HEK293 (cell line): ENCODE data around the gene ATP6V1D.

ENCODE experiments used
- CTCF ChIA-PET: fragments of 350-600 bp; formaldehyde crosslinking; extraction: SDS; loops from one replicate; lab custom pipeline; 2021; ENCODE audit warnings: antibody characterized with exemption; lab: Yijun Ruan, JAX
- POLR2A ChIA-PET: fragments of 300-600 bp; formaldehyde crosslinking; extraction: SDS; loops from one replicate; lab custom pipeline; 2020; ENCODE audit warnings: antibody characterized with exemption, inconsistent platforms; lab: Yijun Ruan, JAX
- H3K27ac ChIP-seq: fragments of 200-500 bp; sonication (Bioruptor generic); 2 replicates; pipeline ENCODE4 v1.5.1; 2014; ENCODE audit warnings: low read depth, low read length, control low read depth, inconsistent platforms; ENCODE audit errors: extremely low read depth
- H3K36me3 ChIP-seq, 2 experiments: fragments of 200-500 bp in 1 of 2; sonication (Bioruptor generic) in 1 of 2; 1 replicate in 1 of 2; 2 replicates in 1 of 2; pipeline ENCODE4 v1.5.1; 2014 to 2017; ENCODE audit warnings: inconsistent platforms in 2 of 2, low read length in 2 of 2; ENCODE audit not compliant: control insufficient read depth in 2 of 2, insufficient read depth in 1 of 2
- H3K4me1 ChIP-seq: fragments of 200-500 bp; sonication (Bioruptor generic); 2 replicates; pipeline ENCODE4 v1.5.1; 2014; ENCODE audit warnings: mild to moderate bottlenecking, low read length, inconsistent platforms; ENCODE audit not compliant: control insufficient read depth, insufficient read depth
- H3K4me3 ChIP-seq: 2 replicates; pipeline ENCODE4 v1.5.1; 2011; ENCODE audit warnings: low read depth, mild to moderate bottlenecking, control low read depth, low read length, moderate library complexity
- H3K9me3 ChIP-seq: fragments of 200-500 bp; sonication (Bioruptor generic); 2 replicates; pipeline ENCODE4 v1.5.1; 2014; ENCODE audit warnings: low read depth, low read length, inconsistent platforms; ENCODE audit not compliant: control insufficient read depth, insufficient read depth
- GLI2 ChIP-seq: fragments of 450-650 bp; formaldehyde crosslinking; IDR thresholded peaks from 2 replicates; pipeline ENCODE4; 2017; ENCODE audit warnings: missing biosample characterization, missing genetic modification characterization, low read depth, borderline replicate concordance
- GLIS2 ChIP-seq: fragments of 450-650 bp; formaldehyde crosslinking; IDR thresholded peaks from 2 replicates; pipeline ENCODE4 v1.5.1; 2016; ENCODE audit warnings: missing biosample characterization, missing genetic modification characterization
- INSM2 ChIP-seq: fragments of 450-650 bp; formaldehyde crosslinking; IDR thresholded peaks from 2 replicates; pipeline ENCODE4 v1.5.1; 2016; ENCODE audit warnings: missing biosample characterization, missing genetic modification characterization
- OVOL3 ChIP-seq: fragments of 450-650 bp; formaldehyde crosslinking; IDR thresholded peaks from 2 replicates; pipeline ENCODE4 v1.5.1; 2016; ENCODE audit warnings: missing biosample characterization, missing genetic modification characterization
- SETDB1 ChIP-seq: IDR thresholded peaks from one replicate; pipeline ENCODE4 v1.6.1; 2017; ENCODE audit warnings: mild to moderate bottlenecking, low read length, moderate library complexity, mixed read lengths; ENCODE audit not compliant: insufficient read length
- SP2 ChIP-seq: fragments of 450-650 bp; formaldehyde crosslinking; IDR thresholded peaks from 2 replicates; pipeline ENCODE4 v1.5.1; 2016; ENCODE audit warnings: missing biosample characterization, missing genetic modification characterization
- YY1 ChIP-seq: fragments of 450-650 bp; formaldehyde crosslinking; IDR thresholded peaks from 2 replicates; pipeline ENCODE4 v1.5.1; 2018; ENCODE audit warnings: missing biosample characterization, missing genetic modification characterization
- ZFP37 ChIP-seq: fragments of 450-650 bp; formaldehyde crosslinking; IDR thresholded peaks from 2 replicates; pipeline ENCODE4 v1.5.1; 2016; ENCODE audit warnings: missing biosample characterization, missing genetic modification characterization
- ZNF133 ChIP-seq: fragments of 450-650 bp; formaldehyde crosslinking; IDR thresholded peaks from 2 replicates; pipeline ENCODE4 v1.5.1; 2016; ENCODE audit warnings: missing biosample characterization, missing genetic modification characterization
- ZNF184 ChIP-seq: fragments of 450-650 bp; IDR thresholded peaks from 2 replicates; pipeline ENCODE4 v1.5.1; 2018; ENCODE audit warnings: missing biosample characterization, mild to moderate bottlenecking, missing genetic modification characterization
- ZNF223 ChIP-seq: fragments of 450-650 bp; formaldehyde crosslinking; IDR thresholded peaks from 2 replicates; pipeline ENCODE4 v1.5.1; 2016; ENCODE audit warnings: missing biosample characterization, missing genetic modification characterization
- ZNF266 ChIP-seq: fragments of 450-650 bp; formaldehyde crosslinking; IDR thresholded peaks from 2 replicates; pipeline ENCODE4 v1.5.1; 2016; ENCODE audit warnings: missing biosample characterization, missing genetic modification characterization, low read depth
- ZNF350 ChIP-seq: fragments of 450-650 bp; formaldehyde crosslinking; IDR thresholded peaks from 2 replicates; pipeline ENCODE4 v1.5.0; 2017; ENCODE audit warnings: missing biosample characterization, mild to moderate bottlenecking, missing genetic modification characterization
- ZNF48 ChIP-seq: fragments of 450-650 bp; formaldehyde crosslinking; IDR thresholded peaks from 2 replicates; pipeline ENCODE4 v1.5.1; 2016; ENCODE audit warnings: missing biosample characterization, missing genetic modification characterization
- ZNF555 ChIP-seq: fragments of 450-650 bp; formaldehyde crosslinking; conservative IDR thresholded peaks from 2 replicates; pipeline ENCODE4 v1.5.1; 2017; ENCODE audit warnings: missing biosample characterization, mild to moderate bottlenecking, missing genetic modification characterization, inconsistent platforms
- ZNF558 ChIP-seq: fragments of 450-650 bp; formaldehyde crosslinking; IDR thresholded peaks from 2 replicates; pipeline ENCODE4 v1.5.1; 2016; ENCODE audit warnings: missing biosample characterization, missing genetic modification characterization
- ZNF560 ChIP-seq: fragments of 450-650 bp; formaldehyde crosslinking; IDR thresholded peaks from 2 replicates; pipeline ENCODE4 v1.5.1; 2017; ENCODE audit warnings: missing biosample characterization, missing genetic modification characterization, borderline replicate concordance
- ZNF677 ChIP-seq: fragments of 450-650 bp; IDR thresholded peaks from 2 replicates; pipeline ENCODE4 v1.5.0; 2018; ENCODE audit warnings: missing biosample characterization, mild to moderate bottlenecking, missing genetic modification characterization, moderate library complexity
- ZNF76 ChIP-seq: fragments of 450-650 bp; formaldehyde crosslinking; IDR thresholded peaks from 2 replicates; pipeline ENCODE4; 2016; ENCODE audit warnings: low read depth, missing biosample characterization, missing genetic modification characterization, borderline replicate concordance
- ZNF785 ChIP-seq: fragments of 450-650 bp; formaldehyde crosslinking; IDR thresholded peaks from 2 replicates; pipeline ENCODE4 v1.5.1; 2016; ENCODE audit warnings: missing biosample characterization, missing genetic modification characterization
- ZNF792 ChIP-seq: fragments of 450-650 bp; formaldehyde crosslinking; IDR thresholded peaks from 2 replicates; pipeline ENCODE4 v1.5.1; 2016; ENCODE audit warnings: missing biosample characterization, missing genetic modification characterization
- ZNF843 ChIP-seq: fragments of 450-650 bp; formaldehyde crosslinking; IDR thresholded peaks from 2 replicates; pipeline ENCODE4 v1.5.1; 2016; ENCODE audit warnings: missing biosample characterization, missing genetic modification characterization
- ZSCAN5A ChIP-seq: fragments of 450-650 bp; formaldehyde crosslinking; IDR thresholded peaks from 2 replicates; pipeline ENCODE4 v1.5.1; 2016; ENCODE audit warnings: missing biosample characterization, missing genetic modification characterization
- TF ChIP-seq, protein P1 (sequence below): fragments of 450-650 bp; formaldehyde crosslinking; IDR thresholded peaks from 2 replicates; pipeline ENCODE4 v1.5.1; 2016; ENCODE audit warnings: missing biosample characterization, missing genetic modification characterization

ATP6V1D gene

DNA sequence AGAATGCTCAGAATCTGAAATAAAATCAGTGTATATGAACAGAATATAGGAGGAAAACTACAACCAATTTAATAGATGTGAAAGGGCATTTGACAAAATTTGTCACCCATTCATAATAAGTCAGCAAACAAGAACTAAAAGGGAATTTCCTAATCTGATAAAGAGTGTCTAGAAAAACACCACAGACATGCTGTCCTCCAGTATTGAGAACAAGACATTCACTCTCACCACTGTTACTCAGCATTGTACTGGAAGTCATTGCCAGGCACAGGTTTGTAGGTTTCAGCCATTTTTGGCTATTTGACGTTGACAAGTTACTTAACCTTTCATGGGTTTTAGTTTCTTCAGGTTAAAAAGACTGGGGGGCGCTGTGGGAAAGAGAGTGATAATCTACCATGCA lies 13.7 kb upstream of the ATP6V1D start:
- H3K36me3 ChIP-seq = peaks cover 80 to 93% of the 10 kb centered on the region in 2 experiments
- no peak overlapping the region for H3K27ac ChIP-seq
- TF ChIP-seq ZNF266 (tag by site-specific recombination) = no peak
- no peak for TF ChIP-seq ZNF350
- TF ChIP-seq ZNF184 (tag by site-specific recombination) = no peak
- TF ChIP-seq ZNF555 (tag by site-specific recombination) = no peak
- TF ChIP-seq YY1 (tag by site-specific recombination) = no peak
- no peak for TF ChIP-seq SP2 (tag by site-specific recombination)
- TF ChIP-seq GLIS2 (tag by site-specific recombination) = no peak
- TF ChIP-seq ZNF558 = no peak
- TF ChIP-seq ZNF843 (tag by site-specific recombination) = no peak
- no peak for TF ChIP-seq ZSCAN5A (tag by site-specific recombination)
- no peak for TF ChIP-seq SETDB1
- no peak for TF ChIP-seq INSM2 (tag by site-specific recombination)
- no peak for TF ChIP-seq ZNF223 (tag by site-specific recombination)
- no peak for TF ChIP-seq ZNF48 (tag by site-specific recombination)
- TF ChIP-seq ZNF133 (tag by site-specific recombination) = no peak
- TF ChIP-seq ZNF792 (tag by site-specific recombination) = no peak
- TF ChIP-seq, protein P1, sequence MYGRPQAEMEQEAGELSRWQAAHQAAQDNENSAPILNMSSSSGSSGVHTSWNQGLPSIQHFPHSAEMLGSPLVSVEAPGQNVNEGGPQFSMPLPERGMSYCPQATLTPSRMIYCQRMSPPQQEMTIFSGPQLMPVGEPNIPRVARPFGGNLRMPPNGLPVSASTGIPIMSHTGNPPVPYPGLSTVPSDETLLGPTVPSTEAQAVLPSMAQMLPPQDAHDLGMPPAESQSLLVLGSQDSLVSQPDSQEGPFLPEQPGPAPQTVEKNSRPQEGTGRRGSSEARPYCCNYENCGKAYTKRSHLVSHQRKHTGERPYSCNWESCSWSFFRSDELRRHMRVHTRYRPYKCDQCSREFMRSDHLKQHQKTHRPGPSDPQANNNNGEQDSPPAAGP (tag by site-specific recombination) = no peak
- no peak for TF ChIP-seq ZNF785 (tag by site-specific recombination)
- TF ChIP-seq GLI2 (tag by site-specific recombination) = no peak
- H3K9me3 ChIP-seq = no peaks in the 10 kb centered on the region
- H3K4me1 ChIP-seq = no peaks in the 10 kb centered on the region
- H3K4me3 ChIP-seq = no peak overlapping the region
- POLR2A ChIA-PET = no interaction called here
- CTCF ChIA-PET = no interaction called here

DNA sequence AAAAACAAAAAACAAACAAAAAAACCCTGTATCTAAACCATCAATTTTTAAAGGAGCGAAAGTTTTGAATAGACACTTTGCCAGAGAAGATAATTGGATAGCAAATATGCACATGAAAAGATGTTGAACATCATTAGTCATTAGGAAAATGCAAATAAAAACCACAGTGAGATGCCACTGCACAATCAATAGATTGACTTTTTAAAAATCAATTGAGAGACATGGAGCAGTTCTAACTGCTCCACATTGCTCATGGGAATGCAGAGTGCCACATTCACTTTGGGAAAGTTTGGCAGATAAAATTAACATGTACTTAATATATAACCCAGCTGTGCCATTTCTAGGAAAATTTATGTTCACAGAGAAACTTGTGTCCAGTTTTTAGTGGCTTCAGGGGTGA lies 13.2 kb upstream of the ATP6V1D start:
- H3K4me3 ChIP-seq = no peak overlapping the region
- H3K9me3 ChIP-seq = no peaks in the 10 kb centered on the region
- TF ChIP-seq ZNF76 = no peak
- no peak for TF ChIP-seq ZNF677 (tag by site-specific recombination)
- TF ChIP-seq ZNF843 (tag by site-specific recombination) = no peak
- TF ChIP-seq OVOL3 (tag by site-specific recombination) = no peak
- no peak for TF ChIP-seq ZNF560 (tag by site-specific recombination)
- no peak for TF ChIP-seq ZFP37 (tag by site-specific recombination)
- ChIA-PET POLR2A (no interaction called here), CTCF (no interaction called here)
- no peak overlapping the region for H3K27ac ChIP-seq
- H3K36me3 ChIP-seq = peaks cover 79 to 93% of the 10 kb centered on the region in 2 experiments
- H3K4me1 ChIP-seq = no peaks in the 10 kb centered on the region
